HL-60 (cell line): Measurements from ENCODE around the gene ZNRF2.

Source experiments
- GABPA ChIP-seq: IDR thresholded peaks from 2 replicates; pipeline ENCODE4 v1.6.1; 2012; ENCODE audit warnings: low read depth
- POLR2AphosphoS5 ChIP-seq: IDR thresholded peaks from 2 replicates; pipeline ENCODE4 v1.6.1; 2012; ENCODE audit warnings: low read depth
- SPI1 ChIP-seq: IDR thresholded peaks from 2 replicates; pipeline ENCODE4 v1.6.1; 2012; ENCODE audit warnings: low read depth, mild to moderate bottlenecking, borderline replicate concordance
- TF ChIP-seq, protein P1 (sequence below): IDR thresholded peaks from one replicate; pipeline ENCODE4 v1.5.1; 2011; ENCODE audit warnings: low read length, control low read depth, inconsistent platforms; ENCODE audit not compliant: insufficient read depth

GRCh38 chr7:30255064-30255769, 29.2 kb upstream of the ZNRF2 start:
- TF ChIP-seq POLR2AphosphoS5 (no peak), GABPA (no peak), SPI1 (no peak)
- TF ChIP-seq, protein P1, sequence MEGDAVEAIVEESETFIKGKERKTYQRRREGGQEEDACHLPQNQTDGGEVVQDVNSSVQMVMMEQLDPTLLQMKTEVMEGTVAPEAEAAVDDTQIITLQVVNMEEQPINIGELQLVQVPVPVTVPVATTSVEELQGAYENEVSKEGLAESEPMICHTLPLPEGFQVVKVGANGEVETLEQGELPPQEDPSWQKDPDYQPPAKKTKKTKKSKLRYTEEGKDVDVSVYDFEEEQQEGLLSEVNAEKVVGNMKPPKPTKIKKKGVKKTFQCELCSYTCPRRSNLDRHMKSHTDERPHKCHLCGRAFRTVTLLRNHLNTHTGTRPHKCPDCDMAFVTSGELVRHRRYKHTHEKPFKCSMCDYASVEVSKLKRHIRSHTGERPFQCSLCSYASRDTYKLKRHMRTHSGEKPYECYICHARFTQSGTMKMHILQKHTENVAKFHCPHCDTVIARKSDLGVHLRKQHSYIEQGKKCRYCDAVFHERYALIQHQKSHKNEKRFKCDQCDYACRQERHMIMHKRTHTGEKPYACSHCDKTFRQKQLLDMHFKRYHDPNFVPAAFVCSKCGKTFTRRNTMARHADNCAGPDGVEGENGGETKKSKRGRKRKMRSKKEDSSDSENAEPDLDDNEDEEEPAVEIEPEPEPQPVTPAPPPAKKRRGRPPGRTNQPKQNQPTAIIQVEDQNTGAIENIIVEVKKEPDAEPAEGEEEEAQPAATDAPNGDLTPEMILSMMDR, result no peak
